Left colon (tissue), 2 donors: Measurements from ENCODE around the gene STK31. TPM values are rescaled to one million over a fixed set of nuclear protein-coding genes. Genes with fewer than 3 reads are reported as not detected.
A peak's percentile ranks its signal among the peaks of the same experiment; 100 is the strongest.
"Not testable (repeated sequence)": the region's sequence is repeated elsewhere in the genome, so short reads cannot be mapped to it uniquely, and the experiment has no call there.

ENCODE experiments used
- ATAC-seq: fragments of 200-7000 bp; cut with Tn5 transposase; one replicate; pipeline ENCODE4 v1.9.1; 2020; ENCODE audit warnings: mild to moderate bottlenecking, moderate library complexity
- DNase-seq, 2 donors: peaks; one replicate each; pipeline ENCODE4 v3.0.0-alpha.2; 2020
- intact Hi-C, 2 donors: fragments of 100-400 bp; cut with DNase I in 1 of 2; cut with micrococcal nuclease in 1 of 2; formaldehyde crosslinking; loops; one replicate each; pipeline versions ENCODE4 v1.11.2 to v1.14.0; 2022; cut with DNase I, micrococcal nuclease
- total RNA-seq, 2 donors: library from RNA; stranded (reverse); fragmentation: NEBNext Ultra II Directional; extraction: Animal tissue kit (Norgen Biotek cat#: 25700); gene quantifications; one replicate each; pipeline ENCODE4 v1.2.1, GENCODE V29; 2021
- donor health status: DM: no; HTN: no; CAD: no.
- donor health status: DM: yes; HTN: yes; CAD: no.

The STK31 gene
- total RNA-seq, 2 donors from 2014 or later: 0.64 to 1.1 TPM

DNA sequence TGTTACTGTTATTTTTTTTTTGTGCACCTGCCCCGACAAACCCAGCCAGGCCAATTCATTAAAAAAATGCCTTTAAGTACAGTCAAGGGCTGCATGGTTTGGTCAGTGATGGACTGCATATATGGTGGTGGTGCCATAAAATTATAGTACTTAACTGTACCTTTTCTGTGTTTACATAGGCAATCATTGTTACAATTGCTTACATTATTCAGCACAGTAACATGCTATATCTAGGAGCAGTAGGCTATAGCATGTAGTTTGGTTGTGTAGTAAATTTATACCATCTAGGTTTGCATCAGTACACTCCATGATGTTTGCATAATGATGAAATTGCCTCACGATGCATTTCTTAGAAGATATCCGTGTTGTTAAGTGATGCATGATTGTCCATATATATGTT is 58.0 kb downstream of the STK31 start:
- ATAC-seq: peak; percentile 87
- no peak for DNase-seq
- intact Hi-C loops: no loop called here

GRCh38 chr7:23779185-23779800 is 69.3 kb downstream of the STK31 start:
- DNase-seq, intact Hi-C loops, ATAC-seq: not testable (repeated sequence)

GRCh38 chr7:23783115-23783514 is 73.1 kb downstream of the STK31 start:
- no peak for DNase-seq
- intact Hi-C loops: no loop called here
- no peak for ATAC-seq

DNA sequence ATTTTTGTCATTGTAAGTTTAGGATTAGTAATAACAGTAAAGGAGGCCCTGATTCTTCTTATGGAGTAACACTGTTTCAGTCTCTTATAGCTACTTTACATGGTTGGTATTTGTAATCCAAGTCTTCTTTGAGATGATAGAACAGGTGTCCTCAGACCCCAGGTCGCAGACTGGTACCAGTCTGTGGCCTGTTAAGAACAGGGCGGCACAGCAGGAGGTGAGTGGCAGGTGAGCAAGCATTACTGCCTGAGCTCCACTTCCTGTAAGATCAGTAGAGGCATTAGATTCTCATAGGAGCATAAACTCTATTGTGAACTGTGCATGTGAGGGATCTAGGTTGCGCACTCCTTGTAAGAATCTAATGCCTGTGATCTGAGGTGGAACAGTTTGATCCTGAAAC is 77.3 kb downstream of the STK31 start:
- ATAC-seq (no peak), DNase-seq (no peak)
- intact Hi-C loops: no loop called here

DNA sequence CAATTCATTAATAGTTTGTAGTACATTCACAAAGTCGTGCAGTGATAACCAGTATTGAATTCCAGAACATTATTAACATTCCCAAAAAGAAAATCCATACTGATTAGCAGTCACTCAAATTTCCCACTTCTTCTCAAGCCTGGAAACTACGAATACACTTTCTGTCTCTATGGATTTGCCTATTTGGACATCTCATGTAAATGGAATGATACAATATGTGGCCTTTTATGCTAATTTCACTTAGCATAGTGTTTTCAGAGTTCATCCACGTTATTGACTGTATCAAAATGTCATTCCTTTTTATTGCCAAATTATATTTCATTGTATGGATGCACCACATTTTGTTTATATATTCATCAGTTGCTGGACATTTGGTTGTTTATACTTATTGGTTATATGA is 78.8 kb downstream of the STK31 start:
- no peak for DNase-seq
- ATAC-seq: no peak
- intact Hi-C loops: no loop called here

DNA sequence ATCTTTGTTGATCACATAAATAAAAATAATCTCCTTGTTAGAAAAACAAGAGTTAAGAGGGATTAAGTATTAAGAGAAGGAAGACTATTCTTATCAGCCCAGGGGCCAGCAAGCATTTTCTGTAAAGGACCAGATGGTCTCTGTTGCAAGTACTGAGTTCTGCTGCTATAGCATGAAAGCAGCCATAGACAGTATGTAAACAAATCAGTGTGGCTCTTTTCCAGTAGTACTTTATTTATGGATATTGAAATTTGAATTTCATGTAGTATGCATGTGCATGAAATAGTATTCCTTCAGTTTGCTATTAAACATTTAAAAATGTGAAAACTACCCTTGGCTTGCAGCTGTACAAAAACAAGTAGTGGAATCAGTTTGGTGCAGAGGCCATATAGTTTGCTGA is 81.7 kb downstream of the STK31 start:
- no peak for DNase-seq
- no peak for ATAC-seq
- intact Hi-C loops: no loop called here

DNA sequence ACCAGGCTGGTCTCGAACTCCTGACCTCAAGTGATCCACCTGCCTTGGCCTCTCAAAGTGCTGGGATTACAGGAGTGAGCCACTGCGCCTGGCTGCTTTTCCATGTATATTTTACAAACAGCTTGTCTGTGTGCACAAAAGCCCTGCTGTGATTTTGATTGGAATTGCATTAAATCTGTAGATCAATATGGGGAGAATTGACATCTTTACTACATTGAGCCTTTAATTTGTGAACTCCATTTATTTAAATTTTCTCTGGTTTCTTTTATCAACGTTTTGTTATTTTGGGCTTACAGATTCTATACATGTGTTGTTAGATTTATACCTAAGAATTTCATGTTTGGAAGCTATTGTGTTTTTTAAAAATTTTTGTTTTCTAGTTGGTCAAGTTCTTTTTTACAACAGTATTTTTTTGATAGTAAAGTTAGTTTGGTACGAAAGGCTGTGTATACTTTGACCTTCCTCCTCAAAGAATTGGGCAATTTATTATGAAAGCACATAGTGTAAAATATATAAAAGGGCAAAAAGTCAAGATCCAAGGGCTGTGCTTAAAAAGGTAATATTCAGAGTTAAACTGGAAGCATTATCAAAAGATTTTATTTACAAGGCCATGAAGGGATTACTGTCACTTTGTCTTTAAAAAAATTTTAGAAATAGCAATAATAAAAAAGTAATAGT is 92.8 kb downstream of the STK31 start:
- DNase-seq: no peak
- intact Hi-C loops: no loop called here
- no peak for ATAC-seq

- intact Hi-C loops: no loop called here
- no peak for ATAC-seq
Observed at GRCh38 chr7:23804707-23805106, 94.7 kb downstream of the STK31 start.

DNA sequence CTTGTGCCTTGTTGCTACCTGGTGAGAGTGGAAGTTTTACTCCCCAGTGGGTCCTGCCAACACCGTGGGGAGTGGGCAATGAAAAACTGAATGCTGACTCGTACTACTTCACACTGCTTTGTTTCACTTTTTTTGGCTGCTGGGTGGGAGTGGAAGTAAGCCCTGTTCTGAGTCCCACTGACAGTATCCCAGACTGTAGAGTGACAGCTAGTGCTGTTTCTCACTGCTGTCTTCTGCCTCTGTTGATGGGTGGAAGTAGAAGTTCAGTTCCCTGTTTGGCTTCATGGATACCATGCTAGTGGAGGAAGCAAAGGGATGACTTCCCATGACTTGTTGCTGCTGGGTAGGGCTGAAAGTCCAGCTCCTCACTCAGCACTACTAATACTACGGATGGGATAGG is 98.4 kb downstream of the STK31 start:
- intact Hi-C loops: no loop called here
- ATAC-seq: no peak

More at GRCh38 chr7:23804707-23805106, 94.7 kb downstream of the STK31 start:
- no peak for DNase-seq

DNA sequence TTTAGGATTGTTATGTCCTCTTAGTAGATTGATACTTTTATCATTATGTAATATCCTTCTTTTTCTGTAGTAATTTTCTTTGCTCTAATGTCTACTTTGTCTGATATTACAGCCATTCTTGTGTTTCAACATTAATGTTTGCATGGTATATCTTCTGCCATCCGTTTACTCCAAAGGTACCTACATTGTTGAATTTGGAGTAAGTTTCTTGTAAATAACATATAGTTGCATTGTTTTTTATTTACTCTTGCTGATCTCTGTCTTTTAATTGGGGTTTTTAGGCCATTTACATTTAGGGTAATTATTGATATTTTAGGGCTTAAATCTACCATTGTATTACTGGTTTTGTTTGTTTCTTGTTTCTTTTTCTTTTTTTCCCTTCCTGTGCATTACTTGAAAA is 100.1 kb downstream of the STK31 start:
- intact Hi-C loops: no loop called here
- no peak for DNase-seq
- no peak for ATAC-seq

More for the DNA sequence above, 98.4 kb downstream of the STK31 start:
- no peak for DNase-seq

- intact Hi-C loops: no loop called here
- ATAC-seq: no peak
- DNase-seq: no peak
Observed at GRCh38 chr7:23811540-23811939, 101.5 kb downstream of the STK31 start.

DNA sequence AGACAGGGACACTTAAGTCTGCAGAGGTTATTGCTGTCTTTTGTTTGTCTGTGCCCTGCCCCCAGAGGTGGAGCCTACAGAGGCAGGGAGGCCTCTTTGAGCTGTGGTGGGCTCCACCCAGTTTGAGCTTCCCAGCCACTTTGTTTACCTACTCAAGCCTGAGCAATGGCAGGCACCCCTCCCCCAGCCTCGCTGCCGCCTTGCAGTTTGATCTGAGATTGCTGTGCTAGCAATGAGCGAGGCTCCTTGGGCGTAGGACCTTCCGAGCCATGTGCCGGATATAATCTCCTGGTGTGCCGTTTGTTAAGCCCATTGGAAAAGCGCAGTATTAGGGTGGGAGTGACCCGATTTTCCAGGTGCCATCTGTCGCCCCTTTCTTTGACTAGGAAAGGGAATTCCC is 118.1 kb downstream of the STK31 start:
- ATAC-seq, DNase-seq, intact Hi-C loops: not testable (repeated sequence)

- DNase-seq, ATAC-seq, intact Hi-C loops: not testable (repeated sequence)
Observed at GRCh38 chr7:23832733-23833132, 122.7 kb downstream of the STK31 start.

DNA sequence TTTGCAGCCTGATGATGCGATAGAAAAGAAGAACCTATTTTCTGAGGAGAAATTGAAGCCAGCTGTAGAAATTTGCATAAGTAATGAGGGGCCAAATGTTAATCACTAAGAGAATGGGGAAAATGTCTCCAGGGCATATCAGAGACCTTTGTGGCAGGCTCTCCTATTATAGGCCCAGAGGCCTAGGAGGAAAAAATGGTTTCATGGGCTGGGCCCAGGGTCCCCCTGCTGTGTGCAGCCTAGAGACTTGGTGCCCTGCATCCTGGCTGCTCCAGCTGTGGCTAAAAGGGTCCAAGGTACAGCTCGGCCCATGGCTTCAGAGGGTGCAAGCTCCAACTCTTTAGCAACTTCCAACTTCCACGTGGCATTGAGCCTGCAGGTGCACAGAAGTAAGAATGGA is 123.4 kb downstream of the STK31 start:
- ATAC-seq (no peak), DNase-seq (no peak)
- intact Hi-C loops: no loop called here

- ATAC-seq, DNase-seq, intact Hi-C loops: not testable (repeated sequence)
Observed at GRCh38 chr7:23844837-23845236, 134.8 kb downstream of the STK31 start.

DNA sequence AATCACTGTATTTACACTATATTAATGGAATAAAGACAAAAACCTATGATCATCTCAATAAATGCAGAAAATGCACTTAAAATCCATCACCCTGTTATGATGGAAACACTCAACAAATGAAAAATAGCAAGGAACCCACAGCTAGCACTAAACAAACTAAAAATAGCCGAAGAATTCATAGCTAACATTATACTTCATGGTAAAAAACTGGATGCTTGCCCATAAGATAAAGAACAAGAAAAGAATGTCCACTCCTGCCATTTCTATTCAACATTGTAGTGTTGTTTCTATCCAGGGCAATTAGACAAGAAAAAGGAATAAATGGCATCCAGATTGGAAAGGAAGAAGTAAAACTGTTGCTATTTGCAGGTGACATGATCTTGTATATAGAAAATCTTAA is 142.1 kb downstream of the STK31 start:
- intact Hi-C loops: no loop called here
- ATAC-seq: no peak
- no peak for DNase-seq

- ATAC-seq (no peak), DNase-seq (no peak)
- intact Hi-C loops: no loop called here
Observed at GRCh38 chr7:23852988-23853387, 143.0 kb downstream of the STK31 start.

DNA sequence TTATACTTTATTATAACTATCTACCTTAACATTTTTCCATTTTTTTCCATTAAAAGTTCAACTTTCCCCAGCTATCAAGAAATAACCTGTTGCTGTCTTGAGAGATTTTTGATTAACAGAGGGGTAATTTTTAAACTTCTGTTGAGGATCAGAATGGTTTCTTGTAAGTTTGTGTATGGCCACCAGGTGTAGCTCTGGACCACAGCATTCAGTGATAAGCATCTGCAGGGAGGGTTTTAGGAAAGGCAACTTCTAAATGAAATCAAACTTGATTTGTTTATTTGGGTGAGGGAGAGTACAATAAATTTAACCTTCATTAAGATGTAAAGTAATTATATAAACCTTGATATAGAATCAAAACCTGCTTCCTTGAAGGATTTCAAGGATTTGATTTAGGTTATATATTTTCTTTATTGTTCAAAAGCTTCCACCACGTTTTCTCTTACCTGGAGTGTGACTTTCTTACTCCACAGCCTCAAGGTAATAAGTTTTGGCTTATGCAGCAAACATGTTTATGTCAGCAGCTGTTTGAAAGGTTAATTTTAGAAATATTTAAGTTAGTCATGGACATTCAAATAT is 153.3 kb downstream of the STK31 start:
- no peak for ATAC-seq
- intact Hi-C loops: loop anchor here in 1 of 2 donors (10.0 kb wide), 1 partner anchor 802 kb away; no protein-coding TSS in a partner anchor
- DNase-seq: no peak

GRCh38 chr7:23864973-23865372 is 155.0 kb downstream of the STK31 start:
- ATAC-seq (no peak), DNase-seq (no peak)
- intact Hi-C loops: loop anchor here in 1 of 2 donors (10.0 kb wide), 1 partner anchor 800 kb away; no protein-coding TSS in a partner anchor

DNA sequence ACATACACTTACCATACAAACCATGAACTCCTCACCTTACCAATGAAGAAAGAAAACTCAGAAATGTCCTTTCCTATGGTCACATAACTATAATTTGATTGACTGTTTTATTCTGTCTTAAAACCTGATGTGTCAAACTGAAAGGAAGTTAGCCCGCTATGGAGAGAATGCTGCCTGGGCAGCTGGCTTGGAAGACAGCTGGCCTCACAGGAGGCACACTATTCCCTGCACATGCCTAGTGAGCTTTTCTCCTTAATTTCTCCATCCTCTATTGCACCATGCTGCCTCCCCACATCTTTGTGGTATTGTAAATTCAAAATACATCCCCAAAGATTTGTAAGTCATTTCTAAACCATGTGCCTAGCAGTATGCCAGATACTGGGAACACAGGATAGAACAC is 163.3 kb downstream of the STK31 start:
- no peak for ATAC-seq
- intact Hi-C loops: no loop called here

More for the DNA sequence above, 163.3 kb downstream of the STK31 start:
- no peak for DNase-seq
